Measurements from ENCODE around the gene GPC5.

Gene GPC5

DNA sequence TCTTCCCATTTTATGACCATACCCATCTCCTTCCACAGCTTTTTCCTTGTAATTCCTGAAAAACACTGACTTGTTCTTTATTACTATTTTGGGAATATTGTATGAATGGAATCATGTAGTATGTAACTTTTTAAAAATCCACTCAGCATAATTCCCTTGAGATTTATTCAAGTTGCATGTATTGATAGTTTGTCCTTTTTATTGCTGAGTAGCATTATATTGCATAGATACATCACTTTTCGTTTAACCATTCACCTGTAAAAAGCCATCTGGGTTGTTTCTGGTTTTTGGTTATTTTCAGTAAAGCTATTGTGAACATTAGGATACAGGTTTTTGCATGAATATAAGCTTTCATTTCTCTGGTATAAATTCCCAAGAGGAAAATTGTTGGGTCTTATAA, 115.4 kb downstream of the GPC5 start:
- Histone ChIP-seq H3K27me3 (ENCODE audit: insufficient read depth, low read length) (no peaks in the 10 kb centered on the region), H3K27ac (ENCODE audit: low read depth, low read length) (no peak overlapping the region), H3K4me1 (ENCODE audit: insufficient read depth, low read length) (no peaks in the 10 kb centered on the region), H3K9me3 (ENCODE audit: insufficient read depth, low read depth, low read length) (no peaks in the 10 kb centered on the region), H3K4me3 (ENCODE audit: low read length) (no peak overlapping the region), H3K9ac (ENCODE audit: low read depth, low read length) (no peak overlapping the region), H3K36me3 (ENCODE audit: insufficient read depth, low read length) (no peaks in the 10 kb centered on the region)
- whole genome bisulfite sequencing = no CpG with 5 or more reads among the region's 1 CpG

DNA sequence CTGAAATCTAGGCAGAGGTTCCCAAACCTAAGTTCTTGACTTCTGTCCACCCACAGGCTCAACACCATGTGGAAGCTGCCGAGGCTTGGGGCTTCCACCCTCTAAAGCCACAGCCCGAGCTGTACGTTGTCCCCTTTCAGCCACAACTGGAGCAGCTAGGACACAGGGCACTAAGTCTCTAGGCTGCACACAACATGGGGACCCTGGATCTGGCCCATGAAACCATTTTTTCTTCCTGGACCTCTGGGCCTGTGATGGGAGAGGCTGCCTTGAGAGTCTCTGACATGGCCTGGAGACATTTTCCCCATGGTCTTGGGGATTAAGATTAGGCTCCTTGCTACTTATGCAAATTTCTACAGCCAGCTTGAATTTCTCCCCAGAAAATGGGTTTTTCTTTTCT, 118.4 kb downstream of the GPC5 start:
- Histone ChIP-seq H3K4me3 (ENCODE audit: low read length) (no peak overlapping the region), H3K4me1 (ENCODE audit: insufficient read depth, low read length) (0 out of 2 replicates have a peak, but pooled peaks cover 7% of the 10 kb centered on the region), H3K27me3 (ENCODE audit: insufficient read depth, low read length) (no peaks in the 10 kb centered on the region), H3K36me3 (ENCODE audit: insufficient read depth, low read length) (no peaks in the 10 kb centered on the region), H3K27ac (ENCODE audit: low read depth, low read length) (no peak overlapping the region), H3K9ac (ENCODE audit: low read depth, low read length) (no peak overlapping the region), H3K9me3 (ENCODE audit: insufficient read depth, low read depth, low read length) (no peaks in the 10 kb centered on the region)
- WGBS = 94% methylated on average over 3 of the region's 3 CpGs

DNA sequence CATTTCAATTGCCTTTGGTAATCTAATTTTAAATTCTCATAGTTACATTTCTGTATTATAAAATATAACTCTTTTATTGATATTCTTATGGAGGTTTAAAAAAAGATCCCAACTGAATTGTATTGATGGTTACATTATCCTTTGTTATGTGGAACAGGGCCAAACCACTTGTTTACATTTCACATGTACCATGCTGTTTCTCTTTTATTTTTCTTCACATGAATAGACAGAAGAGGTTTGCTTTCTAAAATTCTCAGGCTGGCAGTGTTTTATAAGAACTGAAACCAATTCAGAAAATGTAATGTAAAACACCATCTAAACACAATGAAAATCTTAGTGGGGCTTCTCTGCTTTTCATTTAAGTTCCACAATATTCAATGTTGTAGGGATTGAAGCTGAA, 122.5 kb downstream of the GPC5 start:
- H3K27ac ChIP-seq (ENCODE audit: low read depth, low read length) = no peak overlapping the region
- H3K9me3 ChIP-seq (ENCODE audit: insufficient read depth, low read depth, low read length) = no peaks in the 10 kb centered on the region
- 0 out of 2 replicates have a peak, but pooled peaks cover 7% of the 10 kb centered on the region for H3K4me1 ChIP-seq (ENCODE audit: insufficient read depth, low read length)
- no peaks in the 10 kb centered on the region for H3K27me3 ChIP-seq (ENCODE audit: insufficient read depth, low read length)
- no peak overlapping the region for H3K4me3 ChIP-seq (ENCODE audit: low read length)
- no peaks in the 10 kb centered on the region for H3K36me3 ChIP-seq (ENCODE audit: insufficient read depth, low read length)
- H3K9ac ChIP-seq (ENCODE audit: low read depth, low read length) = no peak overlapping the region

DNA sequence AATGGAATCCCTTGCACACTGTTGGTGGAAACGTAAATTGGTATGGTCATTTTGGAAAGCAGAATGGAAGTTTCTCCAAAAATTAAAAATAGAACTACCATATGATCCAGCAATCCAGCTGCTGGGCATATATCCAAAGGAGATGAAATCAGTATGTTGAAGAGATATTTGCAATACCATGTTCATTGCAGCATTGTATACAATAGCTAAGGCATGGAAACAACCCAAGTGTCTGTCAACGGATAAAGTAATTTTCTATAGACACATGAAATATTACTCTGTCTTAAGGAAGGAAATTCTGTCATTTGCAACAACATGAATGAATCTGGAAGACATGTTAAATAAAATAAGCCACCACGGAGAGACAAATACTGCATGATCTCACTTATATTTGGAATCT, 124.7 kb downstream of the GPC5 start:
- Histone ChIP-seq H3K36me3 (ENCODE audit: insufficient read depth, low read length) (no peaks in the 10 kb centered on the region), H3K27ac (ENCODE audit: low read depth, low read length) (no peak overlapping the region), H3K4me3 (ENCODE audit: low read length) (no peak overlapping the region), H3K27me3 (ENCODE audit: insufficient read depth, low read length) (no peaks in the 10 kb centered on the region), H3K4me1 (ENCODE audit: insufficient read depth, low read length) (0 out of 2 replicates have a peak, but pooled peaks cover 7% of the 10 kb centered on the region), H3K9me3 (ENCODE audit: insufficient read depth, low read depth, low read length) (no peaks in the 10 kb centered on the region), H3K9ac (ENCODE audit: low read depth, low read length) (no peak overlapping the region)
- WGBS = 93% methylated on average over 2 of the region's 3 CpGs

DNA sequence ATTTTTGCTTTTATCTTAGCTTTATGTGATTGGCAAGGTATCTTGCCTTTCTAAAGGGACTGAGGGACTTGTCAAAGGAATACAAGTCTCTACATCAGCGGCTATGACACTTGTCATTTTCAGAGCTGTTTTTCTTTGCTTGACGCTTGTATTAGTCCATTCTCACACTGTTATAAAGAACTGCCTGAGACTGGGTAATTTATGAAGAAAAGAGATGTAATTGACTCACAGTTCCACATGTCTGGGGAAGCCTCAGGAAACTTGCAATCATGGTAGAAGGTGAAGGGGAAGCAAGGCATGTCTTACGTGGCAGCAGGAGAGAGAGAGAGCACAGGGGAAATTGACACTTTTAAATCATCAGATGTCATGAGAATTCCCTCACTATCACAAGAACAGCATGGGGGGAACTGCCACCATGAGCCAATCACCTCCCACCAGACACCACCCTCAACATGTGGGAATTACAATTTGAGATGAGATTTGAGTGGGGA, 128.2 kb downstream of the GPC5 start:
- Histone ChIP-seq H3K36me3 (ENCODE audit: insufficient read depth, low read length) (no peaks in the 10 kb centered on the region), H3K9ac (ENCODE audit: low read depth, low read length) (no peak overlapping the region), H3K27ac (ENCODE audit: low read depth, low read length) (no peak overlapping the region), H3K4me3 (ENCODE audit: low read length) (no peak overlapping the region), H3K27me3 (ENCODE audit: insufficient read depth, low read length) (no peaks in the 10 kb centered on the region), H3K9me3 (ENCODE audit: insufficient read depth, low read depth, low read length) (no peaks in the 10 kb centered on the region), H3K4me1 (ENCODE audit: insufficient read depth, low read length) (no peaks in the 10 kb centered on the region)
- WGBS = 91% methylated on average over 3 of the region's 3 CpGs

DNA sequence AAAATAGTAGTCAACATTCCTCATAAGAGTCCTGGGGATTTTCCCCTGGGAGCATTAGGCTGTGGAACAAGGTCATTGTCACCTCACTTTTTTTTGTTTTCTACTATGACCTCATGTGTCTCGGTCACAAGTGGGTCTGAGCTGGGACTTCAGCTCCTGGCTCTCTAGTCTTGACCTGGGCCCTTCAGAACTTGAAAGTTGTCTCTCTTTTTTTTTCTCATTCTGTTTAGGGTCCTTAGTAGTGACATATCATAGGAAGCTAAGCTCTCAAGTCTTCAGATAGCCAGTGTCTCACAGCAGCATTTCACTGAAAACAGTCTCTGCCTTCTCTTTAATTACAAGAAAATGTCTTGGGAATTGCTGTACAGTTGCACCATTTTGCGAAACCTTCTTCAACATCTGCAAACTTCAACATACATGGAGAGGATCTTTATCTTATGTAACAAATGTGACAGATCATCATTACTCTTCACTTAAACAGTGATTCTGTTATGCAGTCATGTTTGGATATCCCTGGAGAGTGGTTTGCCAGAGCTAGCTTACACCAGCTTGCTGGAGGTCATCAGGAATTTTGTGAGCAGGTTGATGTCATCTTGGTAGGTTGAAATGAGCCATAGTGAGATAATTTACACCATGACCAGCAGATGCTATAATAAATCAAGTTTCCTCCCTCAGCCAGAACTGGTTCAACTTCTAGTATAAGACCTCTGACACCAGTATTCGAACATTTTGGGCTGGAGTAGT, 131.5 kb downstream of the GPC5 start:
- WGBS = 98% methylated on average over 3 of the region's 3 CpGs

DNA sequence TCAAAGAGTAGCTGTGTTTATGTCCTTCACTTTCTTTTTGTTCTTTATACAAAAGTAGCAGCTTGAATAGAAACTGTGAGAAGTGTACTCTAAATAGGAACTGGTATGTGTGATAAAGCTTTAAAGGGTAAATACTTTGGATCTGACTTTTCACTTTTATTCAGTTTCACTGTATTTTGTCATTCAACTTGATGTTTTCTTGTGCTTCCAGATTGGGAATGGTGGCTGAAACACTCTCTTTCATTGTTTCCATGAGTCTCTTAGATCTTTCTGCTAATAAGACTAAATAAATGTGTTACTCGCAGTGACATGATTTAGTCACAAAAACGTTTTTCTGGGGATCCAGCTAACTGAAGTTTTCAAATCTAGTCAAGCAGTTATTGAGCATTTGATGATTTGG, 133.2 kb downstream of the GPC5 start:
- Histone ChIP-seq H3K4me3 (ENCODE audit: low read length) (no peak overlapping the region), H3K4me1 (ENCODE audit: insufficient read depth, low read length) (no peaks in the 10 kb centered on the region), H3K27me3 (ENCODE audit: insufficient read depth, low read length) (no peaks in the 10 kb centered on the region), H3K9me3 (ENCODE audit: insufficient read depth, low read depth, low read length) (no peaks in the 10 kb centered on the region), H3K9ac (ENCODE audit: low read depth, low read length) (no peak overlapping the region), H3K36me3 (ENCODE audit: insufficient read depth, low read length) (no peaks in the 10 kb centered on the region), H3K27ac (ENCODE audit: low read depth, low read length) (no peak overlapping the region)
- 70% methylated on average over 2 of the region's 2 CpGs for WGBS

More for the DNA sequence above, 131.5 kb downstream of the GPC5 start:
- H3K4me3 ChIP-seq (ENCODE audit: low read length) = no peak overlapping the region
- no peak overlapping the region for H3K27ac ChIP-seq (ENCODE audit: low read depth, low read length)
- H3K4me1 ChIP-seq (ENCODE audit: insufficient read depth, low read length) = no peaks in the 10 kb centered on the region
- no peaks in the 10 kb centered on the region for H3K27me3 ChIP-seq (ENCODE audit: insufficient read depth, low read length)
- no peaks in the 10 kb centered on the region for H3K9me3 ChIP-seq (ENCODE audit: insufficient read depth, low read depth, low read length)
- H3K9ac ChIP-seq (ENCODE audit: low read depth, low read length) = no peak overlapping the region
- no peaks in the 10 kb centered on the region for H3K36me3 ChIP-seq (ENCODE audit: insufficient read depth, low read length)

DNA sequence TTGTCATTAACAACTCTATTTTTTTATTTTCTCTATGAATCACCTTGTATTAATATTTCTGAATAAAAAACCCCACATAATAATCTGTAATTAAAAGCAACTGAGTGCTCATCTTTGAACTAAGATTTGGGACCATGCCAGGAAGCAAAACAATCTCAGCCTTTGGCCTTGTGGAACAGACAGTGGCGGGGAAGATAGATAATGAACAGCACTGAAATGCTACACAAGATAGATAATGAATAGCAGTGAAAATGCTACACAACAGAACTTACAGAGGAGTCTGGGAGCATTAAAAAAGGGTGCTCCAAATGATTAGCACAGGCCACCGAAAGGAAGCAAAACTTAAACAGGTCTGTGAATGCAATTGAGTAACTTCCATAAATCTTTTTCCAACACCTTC, 134.9 kb downstream of the GPC5 start:
- Histone ChIP-seq H3K9ac (ENCODE audit: low read depth, low read length) (no peak overlapping the region), H3K27ac (ENCODE audit: low read depth, low read length) (no peak overlapping the region), H3K9me3 (ENCODE audit: insufficient read depth, low read depth, low read length) (no peaks in the 10 kb centered on the region), H3K4me1 (ENCODE audit: insufficient read depth, low read length) (no peaks in the 10 kb centered on the region), H3K36me3 (ENCODE audit: insufficient read depth, low read length) (no peaks in the 10 kb centered on the region), H3K27me3 (ENCODE audit: insufficient read depth, low read length) (no peaks in the 10 kb centered on the region), H3K4me3 (ENCODE audit: low read length) (no peak overlapping the region)
- WGBS = 92% methylated on average over 2 of the region's 2 CpGs

DNA sequence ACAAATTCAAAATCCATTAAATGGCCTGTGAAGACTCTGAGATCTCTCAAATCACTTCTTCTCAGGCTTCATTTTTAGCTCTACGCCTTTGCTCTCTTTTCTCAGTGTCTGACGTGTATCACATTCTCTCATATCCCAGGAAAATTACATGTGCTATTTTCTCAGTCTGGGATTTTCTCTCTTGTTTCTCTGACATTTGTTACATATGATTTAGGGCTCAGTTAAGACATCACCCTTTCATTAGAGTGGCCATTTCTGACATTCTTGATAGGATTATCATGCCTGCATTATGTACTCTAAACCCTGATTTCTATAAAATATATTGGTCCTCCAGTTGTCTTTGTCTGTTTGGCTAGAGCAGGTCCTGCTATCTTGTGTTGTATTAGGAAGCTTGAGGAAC, 136.6 kb downstream of the GPC5 start:
- Histone ChIP-seq H3K27ac (ENCODE audit: low read depth, low read length) (no peak overlapping the region), H3K4me1 (ENCODE audit: insufficient read depth, low read length) (no peaks in the 10 kb centered on the region), H3K9ac (ENCODE audit: low read depth, low read length) (no peak overlapping the region), H3K36me3 (ENCODE audit: insufficient read depth, low read length) (no peaks in the 10 kb centered on the region), H3K27me3 (ENCODE audit: insufficient read depth, low read length) (no peaks in the 10 kb centered on the region), H3K4me3 (ENCODE audit: low read length) (no peak overlapping the region), H3K9me3 (ENCODE audit: insufficient read depth, low read depth, low read length) (no peaks in the 10 kb centered on the region)
- WGBS = 82% methylated on average over 2 of the region's 2 CpGs

DNA sequence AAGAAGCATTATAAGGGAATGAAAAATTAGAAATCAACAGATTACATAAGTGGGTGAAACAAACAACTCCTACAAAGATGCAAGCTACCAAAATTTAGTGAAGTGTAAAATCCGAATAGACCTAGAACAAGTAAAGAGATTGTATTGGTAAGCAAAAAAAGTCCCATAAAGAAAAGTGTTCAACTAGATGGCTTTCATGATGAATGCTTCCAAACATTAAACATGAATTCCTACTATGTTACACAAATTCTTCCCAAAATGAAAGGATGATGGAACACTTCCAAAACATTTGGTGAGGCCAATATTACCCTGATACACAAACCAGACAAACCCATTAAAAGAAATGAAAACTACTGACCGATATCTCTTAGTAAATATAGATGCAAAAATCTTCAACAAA, 139.0 kb downstream of the GPC5 start:
- Histone ChIP-seq H3K36me3 (ENCODE audit: insufficient read depth, low read length) (no peaks in the 10 kb centered on the region), H3K9ac (ENCODE audit: low read depth, low read length) (no peak overlapping the region), H3K4me1 (ENCODE audit: insufficient read depth, low read length) (no peaks in the 10 kb centered on the region), H3K27ac (ENCODE audit: low read depth, low read length) (no peak overlapping the region), H3K27me3 (ENCODE audit: insufficient read depth, low read length) (no peaks in the 10 kb centered on the region), H3K9me3 (ENCODE audit: insufficient read depth, low read depth, low read length) (no peaks in the 10 kb centered on the region), H3K4me3 (ENCODE audit: low read length) (no peak overlapping the region)
- 94% methylated on average over 2 of the region's 2 CpGs for WGBS

DNA sequence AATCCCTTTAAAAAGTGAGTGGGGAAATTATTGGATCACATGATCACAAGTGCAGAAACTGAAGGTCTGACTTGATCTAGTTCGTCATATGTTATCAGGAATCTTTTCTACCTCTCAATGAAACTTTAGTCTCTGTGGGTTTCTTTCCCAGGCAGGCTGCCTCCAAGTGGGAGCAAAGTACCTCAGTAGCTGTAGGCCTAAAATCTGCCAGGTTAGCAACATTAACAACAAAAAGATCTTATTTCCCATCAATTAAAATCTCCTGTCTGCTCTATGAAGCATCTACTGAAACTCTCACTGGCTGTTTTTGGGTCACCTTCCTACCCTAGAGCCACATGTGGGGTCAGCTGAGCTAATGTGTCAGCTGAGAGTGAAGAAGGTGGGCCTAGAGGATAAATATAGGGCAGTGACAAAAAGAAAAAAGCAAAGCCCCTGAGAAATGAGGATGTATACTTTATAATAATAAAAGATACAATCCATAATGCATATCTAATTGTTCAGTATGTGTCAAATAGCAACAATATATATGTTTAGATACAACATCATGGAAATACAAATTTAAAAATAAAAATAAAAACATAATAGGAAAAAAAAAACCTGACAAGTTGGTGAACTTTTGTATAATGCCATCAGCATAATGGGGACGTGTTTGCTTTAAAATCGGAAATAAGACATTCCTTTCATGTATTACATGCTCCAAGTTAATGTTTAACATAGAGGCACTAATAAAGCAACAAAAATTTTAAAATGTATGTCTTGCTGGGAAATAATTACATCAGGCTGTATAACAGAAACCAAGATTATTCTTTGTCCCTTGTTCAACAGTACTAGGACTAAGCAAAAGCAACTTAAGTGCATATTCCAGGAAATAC, 141.1 kb downstream of the GPC5 start:
- Histone ChIP-seq H3K9ac (ENCODE audit: low read depth, low read length) (no peak overlapping the region), H3K27ac (ENCODE audit: low read depth, low read length) (no peak overlapping the region), H3K9me3 (ENCODE audit: insufficient read depth, low read depth, low read length) (no peaks in the 10 kb centered on the region), H3K36me3 (ENCODE audit: insufficient read depth, low read length) (no peaks in the 10 kb centered on the region), H3K4me1 (ENCODE audit: insufficient read depth, low read length) (peaks cover 3% of the 10 kb centered on the region; the same call in 1 of the 2 replicates), H3K4me3 (ENCODE audit: low read length) (no peak overlapping the region), H3K27me3 (ENCODE audit: insufficient read depth, low read length) (no peaks in the 10 kb centered on the region)
- 89% methylated on average over 3 of the region's 3 CpGs for WGBS

Data from HUES64 (cell line).